Neural cell (in vitro differentiated cells): ENCODE measurements around the gene PFKFB1. TPM values are rescaled to one million over a fixed set of nuclear protein-coding genes. Genes with fewer than 3 reads are reported as not detected.

Experiments
- H2AFZ ChIP-seq: fragments of 200-600, 300-800 bp; sonication (generic), shearing (Covaris generic); 2 replicates; pipeline ENCODE4 v1.6.0; 2014; ENCODE audit warnings: low read depth, mild to moderate bottlenecking, antibody characterized with exemption, low read length, moderate library complexity
- H3F3A ChIP-seq: fragments of 200-600 bp; shearing (Covaris generic); 2 replicates; pipeline ENCODE4 v1.6.1; 2016; ENCODE audit warnings: mild to moderate bottlenecking, moderate library complexity, mixed read lengths, antibody characterized with exemption, low read length; ENCODE audit not compliant: insufficient read depth, poor library complexity, severe bottlenecking
- H3K27ac ChIP-seq: fragments of 200-600, 300-800 bp; sonication (generic), shearing (Covaris generic); 2 replicates; pipeline ENCODE4 v1.5.1; 2014; ENCODE audit warnings: mild to moderate bottlenecking, low read length, moderate library complexity
- H3K27me3 ChIP-seq: fragments of 300-800, 200-600 bp; sonication (generic), shearing (Covaris generic); 2 replicates; pipeline ENCODE4 v1.6.0; 2014; ENCODE audit warnings: mild to moderate bottlenecking, low read depth, low read length, moderate library complexity; ENCODE audit not compliant: insufficient read depth
- H3K36me3 ChIP-seq: fragments of 300-800, 200-600 bp; sonication (generic), shearing (Covaris generic); 2 replicates; pipeline ENCODE4 v1.5.1; 2014; ENCODE audit warnings: mild to moderate bottlenecking, antibody characterized with exemption, low read length, moderate library complexity; ENCODE audit not compliant: insufficient read depth
- H3K4me2 ChIP-seq: fragments of 300-800, 200-600 bp; sonication (generic), shearing (Covaris generic); 2 replicates; pipeline ENCODE4 v1.6.0; 2014; ENCODE audit warnings: mild to moderate bottlenecking, low read length
- H3K4me3 ChIP-seq: fragments of 300-800, 200-600 bp; sonication (generic), shearing (Covaris generic); 2 replicates; pipeline ENCODE4 v1.5.1; 2014; ENCODE audit warnings: mild to moderate bottlenecking, low read length, moderate library complexity
- H3K79me2 ChIP-seq: fragments of 200-600 bp; shearing (Covaris generic); replicated peaks from 2 replicates; pipeline ENCODE4 v1.6.0; 2014; ENCODE audit warnings: mild to moderate bottlenecking, low read length, moderate library complexity; ENCODE audit not compliant: insufficient read depth
- H3K9ac ChIP-seq: fragments of 300-800, 200-600 bp; sonication (generic), shearing (Covaris generic); 2 replicates; pipeline ENCODE4 v1.6.1; 2016; ENCODE audit warnings: mild to moderate bottlenecking, low read length, mixed read lengths
- H3K9me2 ChIP-seq: fragments of 200-600 bp; shearing (Covaris generic); 2 replicates; pipeline ENCODE4 v1.6.1; 2016; ENCODE audit warnings: mild to moderate bottlenecking, low read length, mixed read lengths; ENCODE audit not compliant: insufficient read depth
- H3K9me3 ChIP-seq: fragments of 200-600, 300-800 bp; sonication (generic), shearing (Covaris generic); 2 replicates; pipeline ENCODE4 v1.6.1; 2016; ENCODE audit warnings: mild to moderate bottlenecking, mixed run types, low read length, moderate library complexity, mixed read lengths
- H4K20me1 ChIP-seq: fragments of 200-600 bp; shearing (Covaris generic); 2 replicates; pipeline ENCODE4 v1.6.1; 2016; ENCODE audit warnings: mild to moderate bottlenecking, mixed run types; ENCODE audit not compliant: insufficient read depth
- CTCF ChIP-seq: fragments of 450-650 bp; IDR thresholded peaks from 2 replicates; pipeline ENCODE4 v1.5.1; 2014; ENCODE audit warnings: antibody characterized with exemption, mild to moderate bottlenecking, moderate library complexity; ENCODE audit not compliant: poor library complexity, severe bottlenecking
- EP300 ChIP-seq: fragments of 450-650 bp; conservative IDR thresholded peaks from 2 replicates; pipeline ENCODE4 v1.6.1; 2014; ENCODE audit warnings: antibody characterized with exemption, mild to moderate bottlenecking, moderate library complexity; ENCODE audit not compliant: poor library complexity, severe bottlenecking
- EZH2 ChIP-seq: fragments of 200-600, 300-800 bp; shearing (Covaris generic), sonication (generic); IDR thresholded peaks from 2 replicates; pipeline ENCODE4 v1.6.1; 2014; ENCODE audit warnings: antibody characterized with exemption, low read length, borderline replicate concordance, mild to moderate bottlenecking; ENCODE audit not compliant: insufficient read depth, poor library complexity, severe bottlenecking
- MXI1 ChIP-seq: fragments of 450-650 bp; conservative IDR thresholded peaks from 2 replicates; pipeline ENCODE4 v1.6.1; 2014; ENCODE audit warnings: antibody characterized with exemption, mild to moderate bottlenecking; ENCODE audit not compliant: poor library complexity, severe bottlenecking
- POLR2AphosphoS5 ChIP-seq: IDR thresholded peaks from 2 replicates; pipeline ENCODE4 v1.6.1; 2012
- RAD21 ChIP-seq: fragments of 450-650 bp; conservative IDR thresholded peaks from 2 replicates; pipeline ENCODE4 v1.6.1; 2014; ENCODE audit warnings: antibody characterized with exemption, mild to moderate bottlenecking, moderate library complexity
- REST ChIP-seq: IDR thresholded peaks from 2 replicates; pipeline ENCODE4 v1.6.1; 2012; ENCODE audit warnings: borderline replicate concordance
- SMC3 ChIP-seq: fragments of 450-650 bp; conservative IDR thresholded peaks from 2 replicates; pipeline ENCODE4 v1.6.1; 2014; ENCODE audit warnings: antibody characterized with exemption, mild to moderate bottlenecking, moderate library complexity; ENCODE audit not compliant: poor library complexity
- TAF1 ChIP-seq: IDR thresholded peaks from 2 replicates; pipeline ENCODE4 v1.6.1; 2012; ENCODE audit warnings: low read depth
- polyA plus RNA-seq: library from polyadenylated mRNA; depleted of rRNA; stranded (reverse); fragments of >200 nt; gene quantifications from 2 replicates; pipeline ENCODE4 v1.2.3, GENCODE V29; 2014

Gene PFKFB1
- polyA plus RNA-seq, 1 donor from 2014 or later: 0.51 TPM

- no peak overlapping the region for H3K4me2 ChIP-seq
- H3K4me3 ChIP-seq: no peak overlapping the region
- no peaks in the 10 kb centered on the region for H3K9me3 ChIP-seq
- H3F3A ChIP-seq: no peaks in the 10 kb centered on the region
- no peak for TF ChIP-seq MXI1
- no peak for TF ChIP-seq POLR2AphosphoS5
- TF ChIP-seq RAD21: no peak
- no peak for TF ChIP-seq EZH2
- TF ChIP-seq TAF1: no peak
- TF ChIP-seq REST: no peak
- TF ChIP-seq CTCF: no peak
- no peak for TF ChIP-seq EP300
- no peak for TF ChIP-seq SMC3
- H3K9me2 ChIP-seq: no peaks in the 10 kb centered on the region
- H2AFZ ChIP-seq: no peak overlapping the region
- H3K36me3 ChIP-seq: no peaks in the 10 kb centered on the region
- H3K27ac ChIP-seq: no peak overlapping the region
- no peaks in the 10 kb centered on the region for H3K79me2 ChIP-seq
- H3K9ac ChIP-seq: no peak overlapping the region
- no peaks in the 10 kb centered on the region for H3K27me3 ChIP-seq
- no peaks in the 10 kb centered on the region for H4K20me1 ChIP-seq
These were observed 39.4 kb upstream of the PFKFB1 start for GRCh38 chrX:55033429-55033828.

GRCh38 chrX:55030271-55031205 is 36.5 kb upstream of the PFKFB1 start, which contains the start of gene ALAS2:
Gene ALAS2 (minus strand): TSS chrX:55030977. CDS start chrX:55026000, 4,977 bp downstream.
- Histone ChIP-seq H3K9ac (no peak within 1 kb of the TSS), H3F3A (no peaks in the 10 kb centered on the region), H3K36me3 (no peaks in the 10 kb centered on the region), H3K9me3 (no peaks in the 10 kb centered on the region), H3K79me2 (no peaks in the 10 kb centered on the region), H3K4me2 (no peak within 1 kb of the TSS), H3K9me2 (no peaks in the 10 kb centered on the region), H3K4me3 (no peak within 1 kb of the TSS), H2AFZ (no peak within 1 kb of the TSS), H3K27me3 (no peaks in the 10 kb centered on the region), H3K27ac (no peak within 1 kb of the TSS), H4K20me1 (no peaks in the 10 kb centered on the region)
- TF ChIP-seq MXI1 (no peak), SMC3 (no peak), REST (no peak), TAF1 (no peak)
